Measurements from ENCODE around the gene ANKZF1.

GRCh38 chr2:219245148-219245898, 15.7 kb downstream of the ANKZF1 start, which contains the start of the genes GLB1L and STK16:
- TF ChIP-seq CREB5 (CRISPR knock-in tag; IDR thresholded peaks at IDR 0.05; ENCODE audit: low read depth): no peak
- TF ChIP-seq PPARA (CRISPR knock-in tag; IDR thresholded peaks at IDR 0.05; ENCODE audit: borderline replicate concordance): no peak
- no peak for TF ChIP-seq RARB (CRISPR knock-in tag; IDR thresholded peaks at IDR 0.05)
- TF ChIP-seq PATZ1 (CRISPR knock-in tag; IDR thresholded peaks at IDR 0.05; ENCODE audit: borderline replicate concordance): no peak
- TF ChIP-seq ZNF8 (CRISPR knock-in tag; IDR thresholded peaks at IDR 0.05): no peak
- no peak for TF ChIP-seq ZFP30 (CRISPR knock-in tag; IDR thresholded peaks at IDR 0.05)

Measured in SK-N-SH treated with all-trans-retinoic acid at 6 μM for 48 hours (cell line).